CD14-positive monocyte (primary cell): ENCODE results near the gene FAM117B. TPM values are rescaled to one million over a fixed set of nuclear protein-coding genes. Genes with fewer than 3 reads are reported as not detected.

Experiments used
- DNase-seq, 3 donors: peaks; one replicate each; pipeline ENCODE4 v3.0.0-alpha.2; 2011 to 2022
- H2AFZ ChIP-seq: 2 replicates; pipeline ENCODE4 v1.6.0; 2012; ENCODE audit warnings: mild to moderate bottlenecking, low read depth, low read length, inconsistent platforms; ENCODE audit not compliant: insufficient read depth, poor library complexity, severe bottlenecking
- H3K27ac ChIP-seq, 2 donors: 1 replicate in 1 of 2; 2 replicates in 1 of 2; pipeline ENCODE4 v1.5.1; 2012 to 2013; ENCODE audit warnings: low read length in 2 of 2, control low read depth in 1 of 2, inconsistent platforms in 1 of 2, low read depth in 1 of 2, mild to moderate bottlenecking in 1 of 2
- H3K27me3 ChIP-seq, 2 donors: one replicate each; pipeline versions ENCODE4 v1.6.0 to v1.6.1; 2011 to 2013; ENCODE audit warnings: low read length in 2 of 2; ENCODE audit not compliant: control insufficient read depth in 2 of 2, insufficient read depth in 2 of 2
- H3K36me3 ChIP-seq, 2 donors: replicated peaks in 1 of 2; 1 replicate in 1 of 2; 2 replicates in 1 of 2; pipeline versions ENCODE4 v1.5.1 to v1.6.1; 2012 to 2013; ENCODE audit warnings: low read length in 2 of 2, control low read depth in 1 of 2, inconsistent platforms in 1 of 2, mild to moderate bottlenecking in 1 of 2; ENCODE audit not compliant: insufficient read depth in 2 of 2, control insufficient read depth in 1 of 2
- H3K4me1 ChIP-seq, 2 donors: 1 replicate in 1 of 2; 2 replicates in 1 of 2; pipeline versions ENCODE4 v1.5.1 to v1.6.1; 2012 to 2013; ENCODE audit warnings: low read length in 2 of 2, control low read depth in 1 of 2, inconsistent platforms in 1 of 2, mild to moderate bottlenecking in 1 of 2, moderate library complexity in 1 of 2; ENCODE audit not compliant: insufficient read depth in 2 of 2, control insufficient read depth in 1 of 2
- H3K4me2 ChIP-seq: replicated peaks from 2 replicates; pipeline ENCODE3; 2012; ENCODE audit warnings: low read length, moderate library complexity, mild to moderate bottlenecking; ENCODE audit not compliant: poor library complexity, severe bottlenecking; ENCODE audit errors: extremely low read depth
- H3K4me3 ChIP-seq, 3 experiments: fragments of 200-600 bp in 1 of 3; sonication (generic) in 1 of 3; replicated peaks in 1 of 3; 1 replicate in 2 of 3; 2 replicates in 1 of 3; pipeline ENCODE4 v1.5.1; 2011 to 2013; ENCODE audit warnings: low read length in 3 of 3, mild to moderate bottlenecking in 3 of 3, control low read depth in 2 of 3, low read depth in 2 of 3, inconsistent platforms in 1 of 3, moderate library complexity in 1 of 3
- H3K79me2 ChIP-seq: 2 replicates; pipeline ENCODE4 v1.6.0; 2012; ENCODE audit warnings: mild to moderate bottlenecking, control low read depth, inconsistent platforms, low read length, moderate library complexity; ENCODE audit not compliant: insufficient read depth
- H3K9ac ChIP-seq: 2 replicates; pipeline ENCODE4 v1.6.0; 2017; ENCODE audit warnings: low read length, mild to moderate bottlenecking; ENCODE audit not compliant: insufficient read depth, poor library complexity, severe bottlenecking
- H3K9me3 ChIP-seq, 2 donors: replicated peaks in 1 of 2; 1 replicate in 1 of 2; 2 replicates in 1 of 2; pipeline versions ENCODE4 v1.5.1 to v1.6.1; 2012 to 2013; ENCODE audit warnings: low read length in 2 of 2, control low read depth in 1 of 2; ENCODE audit not compliant: control insufficient read depth in 1 of 2, insufficient read depth in 1 of 2
- H4K20me1 ChIP-seq: 2 replicates; pipeline ENCODE4 v1.6.0; 2012; ENCODE audit warnings: mild to moderate bottlenecking, low read length, control low read depth, moderate library complexity; ENCODE audit not compliant: insufficient read depth
- H3K27ac Mint-ChIP-seq, 7 donors: one replicate each; pipeline ENCODE4 v1.8.0; 2020; ENCODE audit warnings: mild to moderate bottlenecking in 7 of 7, mixed read lengths in 7 of 7, moderate library complexity in 6 of 7, inconsistent platforms in 2 of 7
- H3K27me3 Mint-ChIP-seq, 3 donors: one replicate each; pipeline ENCODE4 v1.8.0; 2021 to 2022; ENCODE audit warnings: low read depth in 3 of 3, mild to moderate bottlenecking in 3 of 3, mixed read lengths in 3 of 3, moderate library complexity in 3 of 3, inconsistent platforms in 1 of 3
- H3K36me3 Mint-ChIP-seq, 2 donors: one replicate each; pipeline ENCODE4 v1.8.0; 2020; ENCODE audit warnings: mixed read lengths in 2 of 2, inconsistent platforms in 1 of 2, mild to moderate bottlenecking in 1 of 2
- H3K4me1 Mint-ChIP-seq: one replicate; pipeline ENCODE4 v1.8.0; 2020; ENCODE audit warnings: mild to moderate bottlenecking, mixed read lengths
- H3K4me3 Mint-ChIP-seq, 2 donors: one replicate each; pipeline ENCODE4 v1.8.0; 2020; ENCODE audit warnings: mild to moderate bottlenecking in 2 of 2, mixed read lengths in 2 of 2, moderate library complexity in 1 of 2
- H3K9me3 Mint-ChIP-seq, 7 donors: one replicate each; pipeline ENCODE4 v1.8.0; 2020 to 2022; ENCODE audit warnings: mixed read lengths in 7 of 7, mild to moderate bottlenecking in 6 of 7, moderate library complexity in 6 of 7, inconsistent platforms in 2 of 7
- CTCF ChIP-seq: fragments of 200-600 bp; IDR thresholded peaks from one replicate; pipeline ENCODE4 v1.8.0; 2022; ENCODE audit warnings: antibody characterized with exemption, mild to moderate bottlenecking
- WGBS: methylation state at CpG from one replicate; pipeline ENCODE4 v1.1.5; 2013; ENCODE audit warnings: missing lambda C conversion rate; ENCODE audit not compliant: insufficient coverage; 5-methylcytosine and 5-hydroxymethylcytosine counted together
- intact Hi-C, 2 donors: fragments of 100-400 bp; cut with micrococcal nuclease; formaldehyde crosslinking; loops; one replicate each; pipeline versions ENCODE4 v1.15.0 to v1.15.1; 2023
- polyA plus RNA-seq, 3 donors: library from polyadenylated mRNA; depleted of rRNA in 1 of 3; unstranded in 2 of 3; stranded (reverse) in 1 of 3; fragments of 300-500 nt in 2 of 3; fragments of >200 nt in 1 of 3; fragmentation: Illumina TruSeq in 2 of 3; gene quantifications; 1 replicate in 2 of 3; 2 replicates in 1 of 3; pipeline ENCODE4 v1.2.3, GENCODE V29; 2012 to 2021

Gene FAM117B
- polyA plus RNA-seq, 3 donors = 4.6 to 5.5 (median 4.6) TPM

DNA sequence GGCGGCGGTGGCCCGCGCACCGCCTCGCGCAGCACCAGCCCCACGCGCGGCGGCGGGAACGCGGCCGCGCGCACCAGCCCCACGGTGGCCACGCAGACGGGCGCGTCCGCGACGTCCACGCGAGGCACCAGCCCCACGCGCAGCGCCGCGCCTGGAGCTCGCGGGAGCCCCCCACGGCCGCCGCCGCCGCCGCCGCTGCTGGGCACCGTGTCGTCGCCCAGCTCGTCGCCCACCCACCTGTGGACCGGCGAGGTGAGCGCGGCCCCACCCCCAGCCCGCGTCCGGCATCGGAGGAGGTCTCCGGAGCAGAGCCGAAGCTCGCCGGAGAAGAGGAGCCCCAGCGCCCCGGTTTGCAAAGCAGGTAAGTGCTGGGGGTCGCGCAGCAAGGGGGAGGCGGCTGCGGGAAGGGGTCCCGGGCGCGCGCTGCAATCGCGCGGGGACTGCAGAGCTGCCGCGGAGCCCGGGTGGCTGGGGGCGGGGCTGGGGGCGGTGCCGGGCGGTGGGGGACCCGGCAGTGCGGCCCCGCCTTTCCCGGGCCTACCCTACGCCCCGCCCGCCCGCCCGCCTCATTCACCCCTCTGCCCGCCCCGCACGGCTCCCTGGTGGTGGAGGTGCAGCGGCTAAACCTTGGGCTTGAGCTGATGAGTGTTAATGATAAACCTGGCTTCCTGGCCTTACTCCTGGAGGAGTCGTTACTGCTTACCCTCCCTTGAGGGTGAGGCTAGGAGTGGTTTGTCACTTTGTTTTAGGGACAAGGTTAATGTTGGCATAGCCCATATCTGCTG lies 851 bp downstream of the FAM117B start:
- H4K20me1 ChIP-seq = peaks cover 16% of the 10 kb centered on the region
- H3K4me3 ChIP-seq = peak overlapping the region; percentile 73 to 98 (median 96)
- H3K9me3 ChIP-seq = no peaks in the 10 kb centered on the region
- Mint-ChIP-seq H3K4me1 (peaks cover 32% of the 10 kb centered on the region), H3K9me3 (no peaks in the 10 kb centered on the region), H3K4me3 (peak overlapping the region; percentile 87 to 94), H3K36me3 (peaks cover 0 to 4% of the 10 kb centered on the region in 2 donors), H3K27me3 (no peaks in the 10 kb centered on the region), H3K27ac (peak overlapping the region; percentile 76 to 88 (median 84))
- under 1% methylated on average over 54 of the region's 92 CpGs for WGBS
- H3K4me2 ChIP-seq = peak overlapping the region; percentile 75
- H2AFZ ChIP-seq = peak overlapping the region; percentile 96
- H3K9ac ChIP-seq = peak overlapping the region; percentile 82
- peak overlapping the region in 1 of 2 donors; percentile 69 for H3K27ac ChIP-seq
- H3K27me3 ChIP-seq = no peaks in the 10 kb centered on the region
- no peak for TF ChIP-seq CTCF
- intact Hi-C loops = no loop called here
- DNase-seq = peak; percentile 51 to 64 (median 54)
- H3K4me1 ChIP-seq = peaks cover 19 to 29% of the 10 kb centered on the region in 2 donors
- no peaks in the 10 kb centered on the region for H3K36me3 ChIP-seq
- peaks cover 52% of the 10 kb centered on the region for H3K79me2 ChIP-seq

GRCh38 chr2:202636213-202636513 lies 1.4 kb downstream of the FAM117B start:
- H3K36me3 ChIP-seq = no peaks in the 10 kb centered on the region
- H3K9ac ChIP-seq = peak overlapping the region; percentile 54
- peak overlapping the region; percentile 78 for H2AFZ ChIP-seq
- TF ChIP-seq CTCF = no peak
- H3K36me3 Mint-ChIP-seq = peaks cover 0 to 4% of the 10 kb centered on the region in 2 donors
- H3K4me2 ChIP-seq = peak overlapping the region; percentile 75
- no peaks in the 10 kb centered on the region for H3K9me3 ChIP-seq
- peaks cover 21% of the 10 kb centered on the region for H4K20me1 ChIP-seq
- peaks cover 58% of the 10 kb centered on the region for H3K79me2 ChIP-seq
- WGBS = 0% methylated on average over 1 of the region's 2 CpGs
- H3K9me3 Mint-ChIP-seq = no peaks in the 10 kb centered on the region
- no peak for DNase-seq
- H3K4me3 Mint-ChIP-seq = peak overlapping the region; percentile 83 to 94
- H3K27me3 ChIP-seq = no peaks in the 10 kb centered on the region
- peaks cover 19 to 29% of the 10 kb centered on the region in 2 donors for H3K4me1 ChIP-seq
- intact Hi-C loops = no loop called here
- H3K27ac ChIP-seq = peak overlapping the region in 1 of 2 donors; percentile 69
- no peaks in the 10 kb centered on the region for H3K27me3 Mint-ChIP-seq
- H3K4me3 ChIP-seq = peak overlapping the region; percentile 71 to 98 (median 96)
- peak overlapping the region; percentile 76 to 88 (median 84) for H3K27ac Mint-ChIP-seq
- H3K4me1 Mint-ChIP-seq = peaks cover 35% of the 10 kb centered on the region
